ENCODE results near the gene PIWIL4.

DNA sequence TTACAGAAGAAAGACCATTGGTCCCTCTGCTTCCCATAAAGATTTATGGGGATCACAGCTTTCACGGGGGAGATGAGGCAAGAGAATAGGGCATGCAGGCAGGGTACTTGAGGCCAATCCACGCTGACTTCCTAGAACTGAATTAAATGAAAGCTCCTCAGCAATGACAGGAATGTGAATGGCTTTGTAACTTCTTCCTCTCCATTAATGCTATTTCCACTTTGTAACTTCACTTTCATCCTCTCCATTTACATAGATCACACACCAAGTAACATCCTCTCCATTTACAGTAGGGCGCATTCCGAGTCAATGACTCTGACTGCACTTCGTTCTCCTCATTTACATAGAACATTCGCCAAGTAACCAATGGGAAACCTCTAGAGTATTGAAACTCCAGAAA is 89.8 kb downstream of the PIWIL4 start:
- TF ChIP-seq CREB1 (IDR thresholded peaks at IDR 0.05) (no peak), BRCA1 (IDR thresholded peaks at IDR 0.05; ENCODE audit: low read depth, low read length) (no peak), TAF1 (IDR thresholded peaks at IDR 0.05; ENCODE audit: low read depth, low read length) (no peak), CHD2 (IDR thresholded peaks at IDR 0.05; ENCODE audit: low read length) (no peak), MAFK (IDR thresholded peaks at IDR 0.05; ENCODE audit: low read depth, low read length) (no peak), SUZ12 (IDR thresholded peaks at IDR 0.05; ENCODE audit: low read length) (no peak), HDAC2 (IDR thresholded peaks at IDR 0.05; ENCODE audit: borderline replicate concordance in 1 of 2, low read depth in 2 of 2, low read length in 2 of 2) (no peak; a peak in 1 of 4 replicates)
- TF ChIP-seq, protein P1, sequence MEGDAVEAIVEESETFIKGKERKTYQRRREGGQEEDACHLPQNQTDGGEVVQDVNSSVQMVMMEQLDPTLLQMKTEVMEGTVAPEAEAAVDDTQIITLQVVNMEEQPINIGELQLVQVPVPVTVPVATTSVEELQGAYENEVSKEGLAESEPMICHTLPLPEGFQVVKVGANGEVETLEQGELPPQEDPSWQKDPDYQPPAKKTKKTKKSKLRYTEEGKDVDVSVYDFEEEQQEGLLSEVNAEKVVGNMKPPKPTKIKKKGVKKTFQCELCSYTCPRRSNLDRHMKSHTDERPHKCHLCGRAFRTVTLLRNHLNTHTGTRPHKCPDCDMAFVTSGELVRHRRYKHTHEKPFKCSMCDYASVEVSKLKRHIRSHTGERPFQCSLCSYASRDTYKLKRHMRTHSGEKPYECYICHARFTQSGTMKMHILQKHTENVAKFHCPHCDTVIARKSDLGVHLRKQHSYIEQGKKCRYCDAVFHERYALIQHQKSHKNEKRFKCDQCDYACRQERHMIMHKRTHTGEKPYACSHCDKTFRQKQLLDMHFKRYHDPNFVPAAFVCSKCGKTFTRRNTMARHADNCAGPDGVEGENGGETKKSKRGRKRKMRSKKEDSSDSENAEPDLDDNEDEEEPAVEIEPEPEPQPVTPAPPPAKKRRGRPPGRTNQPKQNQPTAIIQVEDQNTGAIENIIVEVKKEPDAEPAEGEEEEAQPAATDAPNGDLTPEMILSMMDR (IDR thresholded peaks at IDR 0.05; ENCODE audit: control extremely low read depth in 1 of 3, insufficient read depth in 1 of 3, low read depth in 1 of 3, low read length in 3 of 3): no peak
